ENCODE measurements around the gene BANP. TPM values are rescaled to one million over a fixed set of nuclear protein-coding genes. Genes with fewer than 3 reads are reported as not detected.
A peak's percentile ranks its signal among the peaks of the same experiment; 100 is the strongest.

BANP gene
- total and polyA plus RNA-seq, 2 of the 8 experiments (the other 6 are each of a cell fraction or from before 2014, with no cell fraction given): 25.8 to 39.8 TPM

GRCh38 chr16:87956098-87956364 lies 4.8 kb downstream of the BANP start:
- Histone ChIP-seq H3K4me1 (replicated peaks in 1 of 4; ENCODE audit: control insufficient read depth in 3 of 4, insufficient read depth in 4 of 4, low read length in 3 of 4) (peaks cover 0 to 5% (median 2%) of the 10 kb centered on the region in 4 experiments; a peak in 3 of 7 replicates), H3K9me3 (ENCODE audit: insufficient read depth in 2 of 2, low read depth in 1 of 2, low read length in 1 of 2) (no peaks in the 10 kb centered on the region), H2BK12ac (ENCODE audit: low read depth, low read length) (no peak overlapping the region), H3K27me3 (replicated peaks in 1 of 4; ENCODE audit: control insufficient read depth in 3 of 4, extremely low read depth in 1 of 4, insufficient read depth in 3 of 4, low read length in 3 of 4) (no peaks in the 10 kb centered on the region), H4K20me1 (replicated peaks in 1 of 2; ENCODE audit: control insufficient read depth in 1 of 2, insufficient read depth in 2 of 2, low read length in 2 of 2) (peaks cover 4 to 21% of the 10 kb centered on the region in 2 experiments), H2BK20ac (ENCODE audit: low read length) (no peak overlapping the region), H2BK120ac (replicated peaks; ENCODE audit: low read depth, low read length) (no peak overlapping the region), H2BK5ac (ENCODE audit: low read depth, low read length) (no peak overlapping the region), H3K79me2 (ENCODE audit: control insufficient read depth in 1 of 2, insufficient read depth in 2 of 2, low read length in 2 of 2) (peaks cover 11 to 94% of the 10 kb centered on the region in 2 experiments), H3K4me2 (ENCODE audit: insufficient read depth in 1 of 2, low read depth in 2 of 2, low read length in 2 of 2) (no peak overlapping the region), H3K4ac (replicated peaks; ENCODE audit: insufficient read length, low read depth, low read length) (no peak overlapping the region), H2BK15ac (ENCODE audit: low read length) (no peak overlapping the region), H3K14ac (ENCODE audit: insufficient read length) (no peak overlapping the region), H4K5ac (ENCODE audit: insufficient read length, low read depth, low read length) (no peak overlapping the region), H3K9ac (replicated peaks in 1 of 4; ENCODE audit: extremely low read depth in 1 of 4, low read depth in 3 of 4, low read length in 3 of 4) (peak overlapping the region in 1 of 4 experiments; percentile 35; a peak in 1 of 7 replicates), H3K23ac (ENCODE audit: insufficient read length) (no peak overlapping the region), H3K4me3 (ENCODE audit: extremely low read depth in 1 of 4, insufficient read depth in 2 of 4, low read depth in 3 of 4, low read length in 4 of 4) (no peak overlapping the region), H2AFZ (ENCODE audit: low read length) (no peak overlapping the region), H2AK5ac (ENCODE audit: low read depth, low read length) (no peak overlapping the region), H3K27ac (ENCODE audit: low read depth, low read length) (no peak overlapping the region), H3K23me2 (ENCODE audit: low read depth, low read length) (peaks cover 9% of the 10 kb centered on the region), H4K91ac (replicated peaks; ENCODE audit: insufficient read length, low read length) (no peak overlapping the region), H3K56ac (replicated peaks; ENCODE audit: insufficient read length, low read depth, low read length) (no peak overlapping the region), H3K18ac (ENCODE audit: extremely low read depth, low read length) (no peak overlapping the region), H3K79me1 (ENCODE audit: low read depth, low read length) (peaks cover 31% of the 10 kb centered on the region), H3K36me3 (ENCODE audit: control insufficient read depth in 2 of 4, insufficient read depth in 4 of 4, low read length in 3 of 4) (peaks cover 0 to 11% (median 2%) of the 10 kb centered on the region in 4 experiments; a peak in 4 of 8 replicates), H4K8ac (ENCODE audit: extremely low read depth, insufficient read depth, low read length) (no peak overlapping the region)
- ChIA-PET CTCF (ENCODE audit: partially characterized antibody) (interaction anchor here (0.6 to 2.1 kb wide), 11 partner anchors 13 to 190 kb away, joined by 3 to 10 read pairs (median 3); no protein-coding TSS in a partner anchor), POLR2A (ENCODE audit: partially characterized antibody) (interaction anchor here (1.4 kb wide), 1 partner anchor 11 kb away, joined by 5 read pairs; no protein-coding TSS in a partner anchor)
- WGBS, 2 experiments (ENCODE audit: extremely low coverage in 1 of 2, insufficient coverage in 1 of 2, insufficient read length in 1 of 2, insufficient replicate concordance in 2 of 2, low coverage in 1 of 2, low lambda C conversion rate in 2 of 2, missing lambda C conversion rate in 1 of 2): 83% methylated on average over 3 of the region's 3 CpGs; no CpG with 5 or more reads in 1 of the 2 experiments
- DNase-seq (ENCODE audit: low read depth in 1 of 2, low spot score in 2 of 2): no peak
- no peak for TF ChIP-seq YY1 (IDR thresholded peaks at IDR 0.05; ENCODE audit: low read depth, low read length)
- no peak for FAIRE-seq
